Activated naive CD4-positive, alpha-beta T cell treated with anti-CD3 and anti-CD28 coated beads for 36 hours (primary cell): ENCODE measurements around the gene STKLD1. TPM values are rescaled to one million over a fixed set of nuclear protein-coding genes. Genes with fewer than 3 reads are reported as not detected.
A peak's percentile ranks its signal among the peaks of the same experiment; 100 is the strongest.
"Not testable (repeated sequence)": the region's sequence is repeated elsewhere in the genome, so short reads cannot be mapped to it uniquely, and the experiment has no call there.

ENCODE experiments used
- CTCF ChIA-PET: fragments of 350-600 bp; sonication (Branson Sonifier 250); formaldehyde crosslinking; loops from one replicate; lab custom pipeline; 2021; ENCODE audit warnings: antibody characterized with exemption; lab: Charles Lee
- DNase-seq: peaks from one replicate; pipeline ENCODE4 v3.0.0-alpha.2; 2020
- H3K27ac Mint-ChIP-seq: one replicate; pipeline ENCODE4 v1.8.0; 2021; ENCODE audit warnings: mild to moderate bottlenecking, mixed read lengths
- H3K27me3 Mint-ChIP-seq: one replicate; pipeline ENCODE4 v1.8.0; 2021; ENCODE audit warnings: low read depth, mixed read lengths
- H3K36me3 Mint-ChIP-seq: one replicate; pipeline ENCODE4 v1.8.0; 2021; ENCODE audit warnings: low read depth, mixed read lengths
- H3K4me1 Mint-ChIP-seq: one replicate; pipeline ENCODE4 v1.8.0; 2021; ENCODE audit warnings: low read depth, mixed read lengths
- H3K4me3 Mint-ChIP-seq: one replicate; pipeline ENCODE4 v1.8.0; 2021; ENCODE audit warnings: mild to moderate bottlenecking, moderate library complexity, mixed read lengths
- H3K9me3 Mint-ChIP-seq: one replicate; pipeline ENCODE4 v1.8.0; 2021; ENCODE audit warnings: mixed read lengths
- intact Hi-C: fragments of 100-400 bp; cut with micrococcal nuclease; formaldehyde crosslinking; loops from one replicate; pipeline ENCODE4 v1.15.1; 2023
- total RNA-seq, 2 experiments: library from RNA; stranded (reverse); gene quantifications; one replicate each; pipeline ENCODE4 v1.2.3, GENCODE V29; 2021

Gene STKLD1
- total RNA-seq = under 1 TPM; 0.35 to 0.41 TPM

GRCh38 chr9:133375724-133376654 is at the start of gene STKLD1, which contains the start of gene SURF4:
Gene STKLD1, plus strand, starts transcription at chr9:133376366. Its CDS starts 108 bp downstream, at chr9:133376474.
Gene SURF4, minus strand, starts transcription at chr9:133376060. Its CDS starts 91 bp downstream, at chr9:133375969.
- Mint-ChIP-seq H3K27ac (peak within 1 kb of the TSS; percentile 97), H3K4me3 (peak within 1 kb of the TSS; percentile 98), H3K9me3 (no peaks in the 10 kb centered on the region), H3K27me3 (no peaks in the 10 kb centered on the region), H3K36me3 (peaks cover 38% of the 10 kb centered on the region), H3K4me1 (peaks cover 33% of the 10 kb centered on the region)
- CTCF ChIA-PET = interaction anchor here (0.7 to 1.0 kb wide), 4 partner anchors 8 to 46 kb away, joined by 3 to 4 read pairs (median 3); partner anchors contain the start of gene SURF1
- peak; percentile 96 for DNase-seq
- intact Hi-C loops = loop anchor here (1.0 kb wide), 1 partner anchor 40 kb away; the partner anchor contains the start of gene SURF6

DNA sequence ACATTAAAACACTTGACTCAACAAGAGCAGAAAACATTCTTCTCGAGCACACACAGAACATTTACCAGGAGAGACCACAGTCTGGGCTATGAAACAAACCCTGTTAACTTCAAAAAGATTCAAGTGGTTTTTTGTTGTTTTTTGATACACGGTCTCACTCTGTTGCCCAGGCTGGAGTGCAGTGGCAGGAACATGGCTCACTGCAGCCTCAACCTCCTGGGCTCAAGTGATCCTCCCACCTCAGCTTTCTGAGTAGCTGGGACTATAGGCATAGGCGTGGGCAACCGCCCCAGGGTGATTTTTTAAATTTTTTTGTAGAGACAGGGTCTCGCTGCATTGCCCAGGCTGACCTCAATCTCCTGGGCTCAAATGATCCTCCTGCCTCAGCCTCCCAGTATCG is 49.1 kb upstream of the STKLD1 start:
- CTCF ChIA-PET, H3K27ac Mint-ChIP-seq, intact Hi-C loops, H3K27me3 Mint-ChIP-seq, H3K9me3 Mint-ChIP-seq, H3K36me3 Mint-ChIP-seq, DNase-seq, H3K4me1 Mint-ChIP-seq, H3K4me3 Mint-ChIP-seq: not testable (repeated sequence)

GRCh38 chr9:133327834-133328484 is 48.2 kb upstream of the STKLD1 start:
- intact Hi-C loops = no loop called here

GRCh38 chr9:133329306-133330156 is 46.6 kb upstream of the STKLD1 start:
- H3K9me3 Mint-ChIP-seq, H3K4me3 Mint-ChIP-seq, DNase-seq, H3K27me3 Mint-ChIP-seq: not testable (repeated sequence)
- CTCF ChIA-PET = interaction anchor here (0.8 to 1.8 kb wide), 5 partner anchors 41 to 143 kb away, joined by 3 to 13 read pairs (median 4); no protein-coding TSS in a partner anchor
- Mint-ChIP-seq H3K4me1 (peaks cover 18% of the 10 kb centered on the region), H3K27ac (peak overlapping the region; percentile 1), H3K36me3 (peaks cover 17% of the 10 kb centered on the region)
- intact Hi-C loops = loop anchor here (1.0 kb wide), 1 partner anchor 144 kb away; no protein-coding TSS in a partner anchor

More at GRCh38 chr9:133327834-133328484, 48.2 kb upstream of the STKLD1 start:
- H3K4me1 Mint-ChIP-seq = peaks cover 6% of the 10 kb centered on the region
- H3K27me3 Mint-ChIP-seq = no peaks in the 10 kb centered on the region
- CTCF ChIA-PET = no interaction called here
- H3K36me3 Mint-ChIP-seq = peaks cover 8% of the 10 kb centered on the region
- no peak overlapping the region for H3K4me3 Mint-ChIP-seq
- DNase-seq = no peak
- H3K27ac Mint-ChIP-seq = no peak overlapping the region
- H3K9me3 Mint-ChIP-seq = no peaks in the 10 kb centered on the region

DNA sequence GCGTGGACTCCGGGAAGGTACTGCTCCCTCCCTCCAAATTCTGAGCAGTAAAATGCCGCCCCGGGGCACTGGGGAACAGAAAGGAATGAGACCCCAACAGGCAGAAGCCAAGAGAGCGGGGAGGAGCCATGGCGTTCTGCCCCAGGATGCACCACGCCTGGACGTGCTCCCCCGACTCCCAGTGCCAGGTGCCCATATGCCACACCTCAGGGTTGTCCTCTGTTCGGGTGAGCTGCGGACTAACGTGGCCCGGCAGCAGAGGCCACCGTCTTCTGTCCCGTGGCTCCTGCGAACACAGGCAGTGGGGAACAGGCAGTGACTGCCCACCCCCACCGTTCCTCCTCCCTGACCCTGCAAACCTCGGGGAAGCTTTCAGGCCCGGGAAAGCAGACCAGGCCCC is 44.9 kb upstream of the STKLD1 start:
- peaks cover 27% of the 10 kb centered on the region for H3K4me1 Mint-ChIP-seq
- no peak overlapping the region for H3K4me3 Mint-ChIP-seq
- no peak overlapping the region for H3K27ac Mint-ChIP-seq
- intact Hi-C loops = no loop called here
- H3K27me3 Mint-ChIP-seq = no peaks in the 10 kb centered on the region
- H3K9me3 Mint-ChIP-seq = no peaks in the 10 kb centered on the region
- CTCF ChIA-PET = interaction anchor here (0.6 to 1.8 kb wide), 2 partner anchors 26 to 145 kb away, joined by 3 to 13 read pairs; no protein-coding TSS in a partner anchor
- peaks cover 28% of the 10 kb centered on the region for H3K36me3 Mint-ChIP-seq
- no peak for DNase-seq

GRCh38 chr9:133331641-133332380 is 44.4 kb upstream of the STKLD1 start:
- Mint-ChIP-seq H3K27me3 (no peaks in the 10 kb centered on the region), H3K9me3 (no peaks in the 10 kb centered on the region), H3K4me1 (peaks cover 28% of the 10 kb centered on the region), H3K4me3 (no peak overlapping the region), H3K27ac (no peak overlapping the region), H3K36me3 (peaks cover 28% of the 10 kb centered on the region)
- intact Hi-C loops = no loop called here
- DNase-seq = no peak
- CTCF ChIA-PET = no interaction called here

GRCh38 chr9:133332381-133332730 is 43.8 kb upstream of the STKLD1 start:
- peaks cover 32% of the 10 kb centered on the region for H3K4me1 Mint-ChIP-seq
- H3K36me3 Mint-ChIP-seq = peaks cover 28% of the 10 kb centered on the region
- no peak for DNase-seq
- no peak overlapping the region for H3K27ac Mint-ChIP-seq
- no peak overlapping the region for H3K4me3 Mint-ChIP-seq
- no peaks in the 10 kb centered on the region for H3K27me3 Mint-ChIP-seq
- intact Hi-C loops = no loop called here
- CTCF ChIA-PET = interaction anchor here (0.7 to 1.0 kb wide), 2 partner anchors 74 to 231 kb away, joined by 3 read pairs; no protein-coding TSS in a partner anchor
- no peaks in the 10 kb centered on the region for H3K9me3 Mint-ChIP-seq

DNA sequence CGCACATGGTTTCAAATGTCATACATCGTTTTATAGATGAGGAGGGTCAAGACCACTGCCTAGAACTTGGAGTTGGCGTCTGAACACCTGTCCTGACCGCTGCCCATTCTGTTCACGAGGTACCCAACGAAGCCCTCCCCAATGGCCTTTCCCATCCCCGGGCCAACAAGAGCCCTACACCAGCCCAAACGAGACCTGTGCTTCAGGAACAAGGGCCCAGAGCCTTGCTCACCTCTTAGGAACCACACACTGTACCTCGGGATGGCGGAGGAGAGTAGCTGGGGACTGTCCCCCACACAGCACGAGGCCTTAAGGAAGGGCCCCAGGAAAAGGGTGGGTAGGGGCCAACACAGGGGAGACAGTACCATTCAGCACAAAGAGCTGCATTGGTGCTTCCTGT is 43.2 kb upstream of the STKLD1 start:
- CTCF ChIA-PET = interaction anchor here (0.7 to 1.0 kb wide), 2 partner anchors 73 to 231 kb away, joined by 3 read pairs; no protein-coding TSS in a partner anchor
- H3K4me3 Mint-ChIP-seq = peak overlapping the region; percentile 12
- DNase-seq = no peak
- no peak overlapping the region for H3K27ac Mint-ChIP-seq
- no peaks in the 10 kb centered on the region for H3K27me3 Mint-ChIP-seq
- no peaks in the 10 kb centered on the region for H3K9me3 Mint-ChIP-seq
- peaks cover 34% of the 10 kb centered on the region for H3K4me1 Mint-ChIP-seq
- H3K36me3 Mint-ChIP-seq = peaks cover 31% of the 10 kb centered on the region
- intact Hi-C loops = no loop called here

- CTCF ChIA-PET = interaction anchor here (0.8 kb wide), 1 partner anchor 189 kb away, joined by 3 read pairs; no protein-coding TSS in a partner anchor
- Mint-ChIP-seq H3K27me3 (no peaks in the 10 kb centered on the region), H3K9me3 (no peaks in the 10 kb centered on the region), H3K36me3 (peaks cover 31% of the 10 kb centered on the region), H3K4me3 (peak overlapping the region; percentile 32), H3K27ac (peak overlapping the region; percentile 24), H3K4me1 (peaks cover 34% of the 10 kb centered on the region)
- intact Hi-C loops = no loop called here
- DNase-seq = no peak
Measured at GRCh38 chr9:133333566-133333965, 42.6 kb upstream of the STKLD1 start.

DNA sequence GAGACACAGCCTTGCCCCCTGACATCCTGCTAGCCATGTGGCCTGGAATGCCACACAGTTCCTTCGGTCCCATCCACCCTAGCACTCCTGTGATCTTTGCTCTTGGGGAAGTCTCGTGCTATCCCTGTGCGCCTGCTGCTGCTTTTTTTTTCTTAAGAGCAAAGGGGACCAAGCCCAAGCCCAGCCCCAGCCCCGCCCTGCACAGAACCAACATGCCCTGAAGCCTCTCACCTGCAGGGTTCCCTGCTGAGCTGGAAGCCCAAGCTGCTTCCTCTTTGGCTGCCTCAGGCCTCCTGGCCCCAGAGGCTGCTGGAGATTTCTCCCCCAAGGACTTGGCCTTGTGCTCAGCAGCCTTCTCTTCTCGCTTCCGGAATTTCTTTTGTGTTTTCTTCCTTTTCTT is 42.0 kb upstream of the STKLD1 start:
- H3K27me3 Mint-ChIP-seq = no peaks in the 10 kb centered on the region
- no peaks in the 10 kb centered on the region for H3K9me3 Mint-ChIP-seq
- DNase-seq = no peak
- H3K4me3 Mint-ChIP-seq = peak overlapping the region; percentile 97
- H3K27ac Mint-ChIP-seq = peak overlapping the region; percentile 65
- peaks cover 34% of the 10 kb centered on the region for H3K4me1 Mint-ChIP-seq
- CTCF ChIA-PET = interaction anchor here (0.8 to 1.0 kb wide), 2 partner anchors 10 to 190 kb away, joined by 3 read pairs; no protein-coding TSS in a partner anchor
- H3K36me3 Mint-ChIP-seq = peaks cover 31% of the 10 kb centered on the region
- intact Hi-C loops = no loop called here

DNA sequence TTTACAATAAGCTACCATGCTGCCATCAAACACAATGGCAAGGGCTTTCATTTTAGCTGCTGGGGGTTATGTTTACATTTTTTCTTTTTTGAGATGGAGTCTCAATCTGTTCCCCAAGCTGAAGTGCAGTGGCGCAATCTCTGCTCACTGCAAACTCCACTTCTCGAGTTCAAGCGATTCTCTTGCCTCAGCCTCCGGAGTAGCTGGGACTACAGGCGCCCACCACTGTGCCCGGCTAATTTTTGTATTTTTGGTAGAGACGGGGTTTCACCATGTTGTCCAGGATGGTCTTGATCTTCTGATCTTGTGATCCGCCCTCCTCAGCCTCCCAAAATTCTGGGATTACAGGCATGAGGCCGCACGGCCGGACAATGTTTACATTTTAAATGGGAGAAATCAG is 41.3 kb upstream of the STKLD1 start:
- CTCF ChIA-PET = interaction anchor here (1.0 to 1.5 kb wide), 2 partner anchors 9 to 36 kb away, joined by 3 to 5 read pairs; no protein-coding TSS in a partner anchor
- Mint-ChIP-seq H3K4me3 (peak overlapping the region; percentile 97), H3K27ac (peak overlapping the region; percentile 87), H3K36me3 (peaks cover 36% of the 10 kb centered on the region), H3K4me1 (peaks cover 34% of the 10 kb centered on the region)
- intact Hi-C loops = loop anchor here (5.0 kb wide), 1 partner anchor 152 kb away; no protein-coding TSS in a partner anchor
- not testable (repeated sequence) for H3K9me3 Mint-ChIP-seq, DNase-seq, H3K27me3 Mint-ChIP-seq
